CD4-positive, alpha-beta T cell treated with Interleukin-6 for 4 hours (primary cell): ENCODE measurements around the gene ZFP64.
"Not testable (repeated sequence)": the region's sequence is repeated elsewhere in the genome, so short reads cannot be mapped to it uniquely, and the experiment has no call there.

ENCODE experiments used
- DNase-seq: peaks from one replicate; pipeline ENCODE4 v3.0.0-alpha.2; 2020; ENCODE audit warnings: mixed read lengths

ZFP64 gene

GRCh38 chr20:52153896-52154295 is 37.7 kb downstream of the ZFP64 start:
- no peak for DNase-seq

GRCh38 chr20:52152921-52153320 is 38.7 kb downstream of the ZFP64 start:
- DNase-seq, result no peak

- no peak for DNase-seq
These were observed 39.2 kb downstream of the ZFP64 start for GRCh38 chr20:52152416-52152815.

GRCh38 chr20:52150440-52151258 is 40.9 kb downstream of the ZFP64 start:
- peak; percentile 34 for DNase-seq

- DNase-seq, result no peak
These were observed 46.0 kb downstream of the ZFP64 start for GRCh38 chr20:52145587-52145986.

GRCh38 chr20:52143277-52143676 is 48.3 kb downstream of the ZFP64 start:
- DNase-seq, result no peak

- DNase-seq, result no peak
These were observed 48.8 kb downstream of the ZFP64 start for GRCh38 chr20:52142757-52143156.

- no peak for DNase-seq
These were observed 51.6 kb downstream of the ZFP64 start for GRCh38 chr20:52139986-52140385.

GRCh38 chr20:52137850-52138249 is 53.7 kb downstream of the ZFP64 start:
- no peak for DNase-seq

GRCh38 chr20:52133714-52134113 is 57.9 kb downstream of the ZFP64 start:
- DNase-seq, result not testable (repeated sequence)

GRCh38 chr20:52132337-52132736 is 59.2 kb downstream of the ZFP64 start:
- no peak for DNase-seq

- DNase-seq, result no peak
These were observed 60.4 kb downstream of the ZFP64 start for GRCh38 chr20:52131048-52131643.

GRCh38 chr20:52130406-52130805 is 61.2 kb downstream of the ZFP64 start:
- no peak for DNase-seq

GRCh38 chr20:52129611-52130010 is 62.0 kb downstream of the ZFP64 start:
- no peak for DNase-seq

GRCh38 chr20:52127309-52127708 is 64.3 kb downstream of the ZFP64 start:
- no peak for DNase-seq

- no peak for DNase-seq
These were observed 66.8 kb downstream of the ZFP64 start for GRCh38 chr20:52124821-52125220.

- DNase-seq, result no peak
These were observed 72.9 kb downstream of the ZFP64 start for GRCh38 chr20:52118696-52119095.

GRCh38 chr20:52118016-52118623 is 73.5 kb downstream of the ZFP64 start:
- no peak for DNase-seq

- no peak for DNase-seq
These were observed 81.1 kb downstream of the ZFP64 start for GRCh38 chr20:52110456-52110855.

- peak; percentile 4 for DNase-seq
These were observed 85.8 kb downstream of the ZFP64 start for GRCh38 chr20:52105442-52106422.

GRCh38 chr20:52104546-52105441 is 86.8 kb downstream of the ZFP64 start:
- no peak for DNase-seq
